OCI-LY3 (cell line): ENCODE data around the gene RSRC2.

Experiments
- H2AFZ ChIP-seq: fragments of 200-600, 300-600 bp; shearing (Covaris generic); 2 replicates; pipeline ENCODE4 v1.6.0; 2014; ENCODE audit warnings: antibody characterized with exemption, low read depth, low read length
- H3K27ac ChIP-seq: fragments of 200-600, 300-600 bp; sonication (generic); 2 replicates; pipeline ENCODE4 v1.5.1; 2014; ENCODE audit warnings: mild to moderate bottlenecking, low read length, moderate library complexity, mixed read lengths
- H3K27me3 ChIP-seq: fragments of 200-600, 300-600 bp; sonication (generic); 2 replicates; pipeline ENCODE4 v1.6.1; 2014; ENCODE audit warnings: low read depth, low read length, mixed read lengths
- H3K36me3 ChIP-seq: fragments of 200-600, 300-600 bp; sonication (generic); replicated peaks from 2 replicates; pipeline ENCODE3; 2014; ENCODE audit warnings: low read depth, low read length, mixed read lengths
- H3K4me1 ChIP-seq: fragments of 300-600, 200-600 bp; sonication (generic); 2 replicates; pipeline ENCODE4 v1.6.1; 2014; ENCODE audit warnings: low read length, mixed read lengths
- H3K4me2 ChIP-seq: fragments of 200-600, 300-600 bp; sonication (generic); 2 replicates; pipeline ENCODE4 v1.6.1; 2014; ENCODE audit warnings: low read length, mixed read lengths
- H3K4me3 ChIP-seq: fragments of 300-600, 200-600 bp; sonication (generic); 2 replicates; pipeline ENCODE4 v1.5.1; 2014; ENCODE audit warnings: antibody characterized with exemption, mild to moderate bottlenecking, low read length, moderate library complexity
- H3K79me2 ChIP-seq: fragments of 300-600, 200-600 bp; shearing (Covaris generic); 2 replicates; pipeline ENCODE4 v1.6.1; 2014; ENCODE audit warnings: mild to moderate bottlenecking, low read length, mixed read lengths
- H3K9ac ChIP-seq: fragments of 300-600, 200-600 bp; shearing (Covaris generic); 2 replicates; pipeline ENCODE4 v1.6.0; 2014; ENCODE audit warnings: mild to moderate bottlenecking, low read length, moderate library complexity
- H3K9me3 ChIP-seq: fragments of 200-600, 300-600 bp; shearing (Covaris generic); 2 replicates; pipeline ENCODE4 v1.6.1; 2014; ENCODE audit warnings: low read length, mixed read lengths; ENCODE audit not compliant: insufficient read depth
- H4K20me1 ChIP-seq: fragments of 200-600, 300-600 bp; sonication (generic); 2 replicates; pipeline ENCODE4 v1.6.1; 2016; ENCODE audit warnings: low read length, mixed read lengths; ENCODE audit not compliant: insufficient read depth
- EZH2phosphoT487 ChIP-seq: fragments of 200-600 bp; shearing (Covaris generic); IDR thresholded peaks from 2 replicates; pipeline ENCODE4 v1.6.1; 2018; ENCODE audit warnings: antibody characterized with exemption, mixed run types, low read depth
- TF ChIP-seq, protein P1 (sequence below): fragments of 200-600, 300-600 bp; sonication (generic); IDR thresholded peaks from 2 replicates; pipeline ENCODE4 v1.5.1; 2014; ENCODE audit warnings: antibody characterized with exemption, low read length, low read depth

The RSRC2 gene

GRCh38 chr12:122460641-122461040, 66.1 kb downstream of the RSRC2 start:
- H3K36me3 ChIP-seq: no peaks in the 10 kb centered on the region
- H3K4me2 ChIP-seq: no peak overlapping the region
- H2AFZ ChIP-seq: no peak overlapping the region
- H3K27me3 ChIP-seq: no peaks in the 10 kb centered on the region
- H3K27ac ChIP-seq: no peak overlapping the region
- no peaks in the 10 kb centered on the region for H3K9me3 ChIP-seq
- no peak overlapping the region for H3K9ac ChIP-seq
- peaks cover 6% of the 10 kb centered on the region for H3K4me1 ChIP-seq
- no peak overlapping the region for H3K4me3 ChIP-seq
- no peak for TF ChIP-seq EZH2phosphoT487
- TF ChIP-seq, protein P1, sequence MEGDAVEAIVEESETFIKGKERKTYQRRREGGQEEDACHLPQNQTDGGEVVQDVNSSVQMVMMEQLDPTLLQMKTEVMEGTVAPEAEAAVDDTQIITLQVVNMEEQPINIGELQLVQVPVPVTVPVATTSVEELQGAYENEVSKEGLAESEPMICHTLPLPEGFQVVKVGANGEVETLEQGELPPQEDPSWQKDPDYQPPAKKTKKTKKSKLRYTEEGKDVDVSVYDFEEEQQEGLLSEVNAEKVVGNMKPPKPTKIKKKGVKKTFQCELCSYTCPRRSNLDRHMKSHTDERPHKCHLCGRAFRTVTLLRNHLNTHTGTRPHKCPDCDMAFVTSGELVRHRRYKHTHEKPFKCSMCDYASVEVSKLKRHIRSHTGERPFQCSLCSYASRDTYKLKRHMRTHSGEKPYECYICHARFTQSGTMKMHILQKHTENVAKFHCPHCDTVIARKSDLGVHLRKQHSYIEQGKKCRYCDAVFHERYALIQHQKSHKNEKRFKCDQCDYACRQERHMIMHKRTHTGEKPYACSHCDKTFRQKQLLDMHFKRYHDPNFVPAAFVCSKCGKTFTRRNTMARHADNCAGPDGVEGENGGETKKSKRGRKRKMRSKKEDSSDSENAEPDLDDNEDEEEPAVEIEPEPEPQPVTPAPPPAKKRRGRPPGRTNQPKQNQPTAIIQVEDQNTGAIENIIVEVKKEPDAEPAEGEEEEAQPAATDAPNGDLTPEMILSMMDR: no peak
- no peaks in the 10 kb centered on the region for H4K20me1 ChIP-seq
- no peaks in the 10 kb centered on the region for H3K79me2 ChIP-seq

DNA sequence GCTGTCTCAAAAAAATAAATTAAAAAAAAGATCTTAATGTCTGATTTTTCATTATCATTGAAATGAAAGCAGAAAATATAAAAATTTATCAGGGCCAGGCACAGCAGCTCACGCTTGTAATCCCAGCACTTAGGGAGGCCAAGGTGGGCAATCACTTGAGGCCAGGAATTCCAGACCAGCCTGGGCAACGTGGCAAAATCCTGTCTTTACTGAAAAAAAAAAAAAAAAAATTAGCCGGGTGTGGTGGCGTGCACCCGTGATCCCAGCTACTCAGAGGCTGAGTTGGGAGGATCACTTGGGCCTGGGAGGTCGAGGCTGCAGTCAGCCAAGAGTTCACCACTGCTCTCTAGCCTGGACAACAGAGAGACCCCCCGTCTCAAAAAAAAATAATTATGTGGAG, 66.7 kb downstream of the RSRC2 start:
- TF ChIP-seq, protein P1: no peak
- no peak for TF ChIP-seq EZH2phosphoT487
- Histone ChIP-seq H3K4me2 (no peak overlapping the region), H3K4me3 (no peak overlapping the region), H3K9ac (no peak overlapping the region), H4K20me1 (no peaks in the 10 kb centered on the region), H3K27me3 (no peaks in the 10 kb centered on the region), H3K9me3 (no peaks in the 10 kb centered on the region), H3K36me3 (no peaks in the 10 kb centered on the region), H3K27ac (no peak overlapping the region), H2AFZ (no peak overlapping the region), H3K4me1 (peaks cover 6% of the 10 kb centered on the region), H3K79me2 (no peaks in the 10 kb centered on the region)

- Histone ChIP-seq H3K9me3 (no peaks in the 10 kb centered on the region), H2AFZ (no peak overlapping the region), H3K79me2 (no peaks in the 10 kb centered on the region), H3K27me3 (no peaks in the 10 kb centered on the region), H3K4me1 (peaks cover 6% of the 10 kb centered on the region), H4K20me1 (no peaks in the 10 kb centered on the region), H3K4me3 (no peak overlapping the region), H3K27ac (no peak overlapping the region), H3K36me3 (no peaks in the 10 kb centered on the region), H3K4me2 (no peak overlapping the region), H3K9ac (no peak overlapping the region)
- TF ChIP-seq EZH2phosphoT487: no peak
- TF ChIP-seq, protein P1: no peak
Measured at GRCh38 chr12:122459211-122459610, 67.5 kb downstream of the RSRC2 start.

DNA sequence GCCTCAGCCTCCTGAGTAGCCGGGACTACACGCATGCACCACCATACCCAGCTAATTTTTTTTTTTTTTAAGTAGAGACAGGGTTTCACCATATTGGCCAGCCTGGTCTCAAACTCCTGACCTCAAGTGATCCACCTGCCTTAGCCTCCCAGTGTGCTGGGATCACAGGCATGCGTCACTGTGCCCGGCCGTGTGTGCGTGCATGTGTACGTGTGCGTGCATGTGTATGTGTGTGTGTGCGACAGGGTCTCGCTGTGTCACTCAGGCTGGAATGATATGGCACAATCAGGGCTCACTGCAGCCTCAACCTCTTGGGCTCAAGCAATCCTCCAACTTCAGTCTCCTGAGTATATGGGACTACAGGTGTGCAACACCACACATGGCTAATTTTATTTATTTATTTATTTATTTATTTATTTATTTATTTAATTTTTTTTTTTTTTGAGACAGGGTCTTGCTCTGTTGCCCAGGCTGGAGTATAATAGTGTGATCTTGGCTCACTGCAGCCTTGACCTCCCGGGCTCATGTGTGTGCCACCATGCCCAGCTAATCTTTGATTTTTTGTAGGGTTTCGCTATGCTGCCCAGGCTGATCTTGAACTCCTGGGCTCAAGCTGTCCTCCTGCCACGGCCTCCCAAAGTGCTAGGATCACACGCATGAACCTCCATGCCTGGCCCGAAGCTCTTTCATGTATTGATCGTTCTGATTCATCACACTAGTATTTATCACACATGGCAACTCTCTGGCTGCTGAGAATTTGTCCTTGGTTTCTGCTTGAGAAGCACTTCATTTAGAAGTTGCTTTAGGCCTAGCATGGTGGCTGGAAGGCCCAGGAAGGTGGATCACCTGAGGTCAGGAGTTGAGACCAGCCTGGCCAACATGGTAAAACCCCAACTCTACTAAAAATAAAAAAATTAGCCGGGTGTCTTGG, 68.4 kb downstream of the RSRC2 start:
- Histone ChIP-seq H3K36me3 (no peaks in the 10 kb centered on the region), H3K9me3 (no peaks in the 10 kb centered on the region), H3K27me3 (no peaks in the 10 kb centered on the region), H3K4me3 (no peak overlapping the region), H4K20me1 (no peaks in the 10 kb centered on the region), H3K4me1 (peaks cover 6% of the 10 kb centered on the region), H3K27ac (no peak overlapping the region), H2AFZ (no peak overlapping the region), H3K9ac (no peak overlapping the region), H3K4me2 (no peak overlapping the region), H3K79me2 (no peaks in the 10 kb centered on the region)
- TF ChIP-seq EZH2phosphoT487: no peak
- TF ChIP-seq, protein P1: no peak
